SU-DHL-6 (cell line): ENCODE results near the gene RPL23.

Experiments
- H2AFZ ChIP-seq: fragments of 200-600 bp; sonication (generic); 2 replicates; pipeline ENCODE4 v1.6.1; 2014; ENCODE audit warnings: low read depth, mild to moderate bottlenecking, moderate library complexity, mixed read lengths, antibody characterized with exemption, low read length; ENCODE audit not compliant: severe bottlenecking
- H3F3A ChIP-seq: fragments of 200-600 bp; shearing (Covaris generic); 2 replicates; pipeline ENCODE4 v1.6.0; 2016; ENCODE audit warnings: antibody characterized with exemption, mild to moderate bottlenecking; ENCODE audit not compliant: insufficient read depth
- H3K27ac ChIP-seq: fragments of 200-600 bp; sonication (generic); 2 replicates; pipeline ENCODE4 v1.5.1; 2016; ENCODE audit warnings: low read depth, mild to moderate bottlenecking, low read length, moderate library complexity, mixed read lengths
- H3K27me3 ChIP-seq: fragments of 200-600 bp; sonication (generic), shearing (Covaris generic); 2 replicates; pipeline ENCODE4 v1.6.0; 2014; ENCODE audit warnings: mild to moderate bottlenecking, low read length
- H3K36me3 ChIP-seq: fragments of 200-600 bp; sonication (generic); 2 replicates; pipeline ENCODE4 v1.6.1; 2014; ENCODE audit warnings: mild to moderate bottlenecking, low read length, mixed read lengths
- H3K4me2 ChIP-seq: fragments of 300-600, 200-600 bp; shearing (Covaris generic), sonication (generic); 2 replicates; pipeline ENCODE4 v1.6.0; 2014; ENCODE audit warnings: low read length, low read depth, mild to moderate bottlenecking; ENCODE audit not compliant: poor library complexity, severe bottlenecking
- H3K4me3 ChIP-seq: fragments of 200-600 bp; sonication (generic); 2 replicates; pipeline ENCODE4 v1.5.1; 2014; ENCODE audit warnings: antibody characterized with exemption, low read length, mild to moderate bottlenecking, mixed read lengths; ENCODE audit not compliant: insufficient read depth, poor library complexity, severe bottlenecking
- H3K79me2 ChIP-seq: fragments of 200-600 bp; sonication (generic); 2 replicates; pipeline ENCODE4 v1.6.1; 2014; ENCODE audit warnings: mild to moderate bottlenecking, low read length, moderate library complexity; ENCODE audit not compliant: insufficient read depth
- H3K9ac ChIP-seq: fragments of 200-600 bp; sonication (generic); 2 replicates; pipeline ENCODE4 v1.7.0; 2014; ENCODE audit warnings: mild to moderate bottlenecking, low read length
- H3K9me2 ChIP-seq: fragments of 200-600 bp; sonication (generic); replicated peaks from 2 replicates; pipeline ENCODE4 v1.6.1; 2014; ENCODE audit warnings: low read length; ENCODE audit not compliant: insufficient read depth
- H3K9me3 ChIP-seq: fragments of 200-600 bp; sonication (generic); 2 replicates; pipeline ENCODE4 v1.6.1; 2014; ENCODE audit warnings: low read length, mixed read lengths; ENCODE audit not compliant: insufficient read depth
- H4K20me1 ChIP-seq: fragments of 200-600 bp; sonication (generic); 2 replicates; pipeline ENCODE4 v1.6.1; 2014; ENCODE audit warnings: low read depth, mild to moderate bottlenecking, antibody characterized with exemption, low read length, moderate library complexity, mixed read lengths
- EZH2phosphoT487 ChIP-seq: fragments of 200-600 bp; sonication (generic), shearing (Covaris generic); conservative IDR thresholded peaks from 2 replicates; pipeline ENCODE4 v1.6.1; 2018; ENCODE audit warnings: mild to moderate bottlenecking, antibody characterized with exemption, low read length, moderate library complexity, mixed read lengths
- TF ChIP-seq, protein P1 (sequence below): fragments of 200-600 bp; sonication (generic); IDR thresholded peaks from one replicate; pipeline ENCODE4 v1.5.1; 2017; ENCODE audit warnings: antibody characterized with exemption, mild to moderate bottlenecking, low read length, moderate library complexity; ENCODE audit not compliant: insufficient read depth, poor library complexity, severe bottlenecking

The RPL23 gene

DNA sequence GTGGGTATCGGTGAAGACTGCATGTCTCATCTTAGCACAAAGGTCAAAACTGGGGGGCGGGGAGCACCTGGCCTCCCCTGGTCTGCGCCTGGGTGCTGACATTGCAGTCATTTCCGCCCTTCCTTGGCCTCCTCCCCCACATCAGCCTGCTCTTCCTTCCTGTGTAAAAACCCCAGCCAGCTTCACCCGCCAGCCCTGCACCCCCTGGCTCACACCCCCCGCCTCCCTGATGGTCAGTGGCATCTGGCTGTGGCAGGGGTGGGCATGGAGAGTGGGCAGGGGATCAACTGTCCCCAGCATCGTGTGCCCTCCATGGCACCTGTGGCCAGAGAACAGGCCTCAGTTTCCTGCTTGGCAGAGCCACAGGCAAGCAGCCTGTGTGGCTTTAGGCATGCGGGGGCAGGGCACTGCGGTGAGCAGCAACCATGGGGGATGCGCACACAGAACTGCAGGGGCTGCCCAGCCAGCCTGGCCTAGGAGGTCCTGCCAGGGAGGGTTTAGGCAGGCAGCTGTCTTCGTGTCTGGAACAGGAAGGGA, 45.4 kb upstream of the RPL23 start:
- Histone ChIP-seq H3K4me2 (peak overlapping the region; percentile 61), H4K20me1 (no peaks in the 10 kb centered on the region), H2AFZ (peak overlapping the region; percentile 12), H3K9ac (peak overlapping the region; percentile 66), H3K36me3 (peaks cover 4% of the 10 kb centered on the region; the same call in 1 of the 2 replicates), H3F3A (peaks cover 8% of the 10 kb centered on the region; the same call in 1 of the 2 replicates), H3K27ac (peak overlapping the region; percentile 91), H3K9me3 (no peaks in the 10 kb centered on the region), H3K4me3 (peak overlapping the region; percentile 31), H3K27me3 (no peaks in the 10 kb centered on the region), H3K79me2 (peaks cover 6% of the 10 kb centered on the region; the same call in 1 of the 2 replicates), H3K9me2 (no peaks in the 10 kb centered on the region)
- TF ChIP-seq, protein P1, sequence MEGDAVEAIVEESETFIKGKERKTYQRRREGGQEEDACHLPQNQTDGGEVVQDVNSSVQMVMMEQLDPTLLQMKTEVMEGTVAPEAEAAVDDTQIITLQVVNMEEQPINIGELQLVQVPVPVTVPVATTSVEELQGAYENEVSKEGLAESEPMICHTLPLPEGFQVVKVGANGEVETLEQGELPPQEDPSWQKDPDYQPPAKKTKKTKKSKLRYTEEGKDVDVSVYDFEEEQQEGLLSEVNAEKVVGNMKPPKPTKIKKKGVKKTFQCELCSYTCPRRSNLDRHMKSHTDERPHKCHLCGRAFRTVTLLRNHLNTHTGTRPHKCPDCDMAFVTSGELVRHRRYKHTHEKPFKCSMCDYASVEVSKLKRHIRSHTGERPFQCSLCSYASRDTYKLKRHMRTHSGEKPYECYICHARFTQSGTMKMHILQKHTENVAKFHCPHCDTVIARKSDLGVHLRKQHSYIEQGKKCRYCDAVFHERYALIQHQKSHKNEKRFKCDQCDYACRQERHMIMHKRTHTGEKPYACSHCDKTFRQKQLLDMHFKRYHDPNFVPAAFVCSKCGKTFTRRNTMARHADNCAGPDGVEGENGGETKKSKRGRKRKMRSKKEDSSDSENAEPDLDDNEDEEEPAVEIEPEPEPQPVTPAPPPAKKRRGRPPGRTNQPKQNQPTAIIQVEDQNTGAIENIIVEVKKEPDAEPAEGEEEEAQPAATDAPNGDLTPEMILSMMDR = no peak
- TF ChIP-seq EZH2phosphoT487 = no peak

DNA sequence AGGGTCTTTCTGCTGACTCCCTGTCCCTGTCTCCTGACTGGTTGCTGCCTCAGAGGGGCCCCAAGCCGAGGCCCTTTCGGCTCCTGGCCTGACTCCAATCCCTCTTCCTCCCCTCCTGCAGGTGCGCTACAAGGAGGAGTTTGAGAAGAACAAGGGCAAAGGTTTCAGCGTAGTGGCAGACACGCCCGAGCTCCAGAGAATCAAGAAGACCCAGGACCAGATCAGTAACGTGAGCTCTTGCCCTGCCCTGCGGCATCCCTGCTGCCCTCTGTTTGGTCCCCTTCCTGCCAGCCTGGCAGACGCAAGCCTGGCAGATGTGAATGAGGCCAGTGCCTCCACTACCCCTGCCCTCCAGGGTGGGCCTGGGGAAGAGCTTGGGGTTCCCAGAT, 44.8 kb upstream of the RPL23 start:
- H3K9ac ChIP-seq = peak overlapping the region; percentile 66
- H3K27me3 ChIP-seq = no peaks in the 10 kb centered on the region
- H3K4me2 ChIP-seq = peak overlapping the region; percentile 61
- no peaks in the 10 kb centered on the region for H3K36me3 ChIP-seq
- peak overlapping the region; percentile 12 for H2AFZ ChIP-seq
- H3K27ac ChIP-seq = peak overlapping the region; percentile 91
- H3K79me2 ChIP-seq = peaks cover 5% of the 10 kb centered on the region; the same call in 1 of the 2 replicates
- peaks cover 8% of the 10 kb centered on the region; the same call in 1 of the 2 replicates for H3F3A ChIP-seq
- peak overlapping the region; percentile 31 for H3K4me3 ChIP-seq
- H4K20me1 ChIP-seq = no peaks in the 10 kb centered on the region
- no peaks in the 10 kb centered on the region for H3K9me2 ChIP-seq
- no peak for TF ChIP-seq EZH2phosphoT487
- TF ChIP-seq, protein P1 = no peak
- no peaks in the 10 kb centered on the region for H3K9me3 ChIP-seq

DNA sequence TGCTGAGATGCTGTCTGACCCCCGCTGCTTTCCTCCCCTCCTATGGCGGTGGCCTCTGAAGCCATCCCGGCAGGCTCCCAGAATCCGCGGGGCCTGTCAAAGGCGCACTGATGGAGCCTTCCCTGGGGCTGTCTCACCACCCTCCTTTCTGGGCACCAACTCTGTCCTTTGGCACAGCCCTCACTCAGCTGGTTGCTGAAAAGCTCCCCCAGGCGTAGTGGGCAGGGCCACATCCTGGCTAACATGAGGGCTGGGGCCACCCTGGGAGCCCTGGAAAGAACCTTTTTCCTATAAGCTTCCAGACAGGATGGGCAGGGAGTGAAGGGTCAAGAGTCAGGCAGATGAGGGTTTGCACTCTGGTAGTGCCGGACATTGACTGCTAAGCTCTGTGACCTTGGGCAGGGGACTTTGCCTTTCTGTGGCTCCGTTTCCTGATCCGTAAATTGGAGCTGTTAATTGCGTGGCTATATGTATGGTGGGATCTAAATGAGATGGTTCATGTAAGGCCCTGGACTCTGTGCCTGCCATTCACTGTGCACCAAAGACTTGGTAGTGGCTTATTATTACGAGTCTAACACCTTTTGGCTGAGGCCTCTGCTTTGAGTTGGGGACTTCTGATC, 44.3 kb upstream of the RPL23 start:
- H3K9me2 ChIP-seq = no peaks in the 10 kb centered on the region
- H3K36me3 ChIP-seq = no peaks in the 10 kb centered on the region
- H3K27me3 ChIP-seq = no peaks in the 10 kb centered on the region
- peak overlapping the region; percentile 12 for H2AFZ ChIP-seq
- peaks cover 8% of the 10 kb centered on the region; the same call in 1 of the 2 replicates for H3F3A ChIP-seq
- H3K4me3 ChIP-seq = peak overlapping the region; percentile 31
- H3K4me2 ChIP-seq = peak overlapping the region; percentile 61
- TF ChIP-seq, protein P1 = no peak
- no peak for TF ChIP-seq EZH2phosphoT487
- H3K9ac ChIP-seq = peak overlapping the region; percentile 66
- no peaks in the 10 kb centered on the region for H3K9me3 ChIP-seq
- no peaks in the 10 kb centered on the region for H4K20me1 ChIP-seq
- H3K27ac ChIP-seq = peak overlapping the region; percentile 91
- H3K79me2 ChIP-seq = peaks cover under 1% of the 10 kb centered on the region; the same call in 1 of the 2 replicates
